Activated gamma-delta T cell treated with Interleukin-2 at 50 U/mL for 16 hours (primary cell): ENCODE data around the gene CTDP1.

Experiments used
- DNase-seq: peaks from one replicate; pipeline ENCODE4 v3.0.0-alpha.2; 2020

Gene CTDP1

GRCh38 chr18:79769698-79770500 is 90.3 kb downstream of the CTDP1 start:
- DNase-seq: no peak

GRCh38 chr18:79770501-79770815 is 90.9 kb downstream of the CTDP1 start:
- no peak for DNase-seq

GRCh38 chr18:79770826-79771225 is 91.2 kb downstream of the CTDP1 start:
- DNase-seq: no peak

- no peak for DNase-seq
Observed at GRCh38 chr18:79771446-79772107, 92.0 kb downstream of the CTDP1 start.

GRCh38 chr18:79772108-79772864 is 92.7 kb downstream of the CTDP1 start:
- DNase-seq: no peak

GRCh38 chr18:79772865-79773696 is 93.5 kb downstream of the CTDP1 start:
- no peak for DNase-seq

GRCh38 chr18:79774111-79774510 is 94.5 kb downstream of the CTDP1 start:
- DNase-seq: no peak

- DNase-seq: no peak
Observed at GRCh38 chr18:79775441-79776221, 96.0 kb downstream of the CTDP1 start.

- DNase-seq: no peak
Observed at GRCh38 chr18:79776674-79777073, 97.1 kb downstream of the CTDP1 start.

- DNase-seq: no peak
Observed at GRCh38 chr18:79778291-79778791, 98.7 kb downstream of the CTDP1 start.

- DNase-seq: no peak
Observed at GRCh38 chr18:79779021-79779699, 99.6 kb downstream of the CTDP1 start.

- DNase-seq: no peak
Observed at GRCh38 chr18:79779700-79780190, 100.1 kb downstream of the CTDP1 start.

GRCh38 chr18:79780547-79780946 is 100.9 kb downstream of the CTDP1 start:
- DNase-seq: no peak

- DNase-seq: no peak
Observed at GRCh38 chr18:79781331-79781941, 101.8 kb downstream of the CTDP1 start.

GRCh38 chr18:79782566-79783308 is 103.1 kb downstream of the CTDP1 start:
- no peak for DNase-seq

- DNase-seq: no peak
Observed at GRCh38 chr18:79784071-79784913, 104.7 kb downstream of the CTDP1 start.

GRCh38 chr18:79784965-79785770 is 105.6 kb downstream of the CTDP1 start:
- no peak for DNase-seq

GRCh38 chr18:79785831-79786230 is 106.2 kb downstream of the CTDP1 start:
- no peak for DNase-seq
